Measurements from ENCODE around the gene AARS2. TPM values are rescaled to one million over a fixed set of nuclear protein-coding genes. Genes with fewer than 3 reads are reported as not detected.
A peak's percentile ranks its signal among the peaks of the same experiment; 100 is the strongest.
"Not testable (repeated sequence)": the region's sequence is repeated elsewhere in the genome, so short reads cannot be mapped to it uniquely, and the experiment has no call there.

The AARS2 gene
- total and polyA plus RNA-seq, 4 donors = 11.5 to 18.3 (median 15.1) TPM

DNA sequence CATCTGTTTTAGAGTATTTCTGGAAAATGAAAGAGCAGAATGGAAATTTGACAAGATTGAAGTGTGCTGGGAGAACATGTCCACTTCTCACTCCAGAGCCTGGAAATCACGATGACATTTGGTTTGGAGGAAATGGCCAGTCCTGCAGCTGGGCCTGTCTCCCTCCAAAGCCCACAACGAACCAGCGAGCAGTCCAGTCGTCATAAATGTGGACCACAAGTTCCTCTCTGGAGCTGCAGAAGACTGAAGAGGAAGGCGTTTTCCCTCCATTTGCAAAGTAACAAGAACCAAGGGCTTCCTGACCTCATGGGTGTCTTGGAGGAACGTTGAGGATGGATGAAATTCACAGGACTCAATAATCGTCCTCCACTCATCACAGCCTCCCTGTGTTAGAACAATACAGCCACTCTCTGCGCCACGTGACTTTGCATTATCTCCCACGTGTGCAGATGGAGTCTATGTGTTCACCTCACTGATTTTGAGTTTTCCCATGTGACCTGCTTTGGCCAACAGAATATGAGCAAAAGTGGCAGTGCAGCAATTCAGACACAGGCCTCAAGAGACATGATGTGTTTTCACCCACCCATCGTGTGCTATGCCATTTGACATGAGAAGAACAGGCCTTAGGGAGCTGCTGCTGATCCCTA is 20.2 kb upstream of the AARS2 start:
- WGBS (ENCODE audit: insufficient coverage) = 85% methylated on average over 8 of the region's 11 CpGs
- Histone ChIP-seq H3K4me3 (ENCODE audit: low read depth, low read length) (no peak overlapping the region), H3K27ac (ENCODE audit: low read depth, low read length) (no peak overlapping the region), H3K9me3 (ENCODE audit: control insufficient read depth, insufficient read depth, low read length) (no peaks in the 10 kb centered on the region), H3K36me3 (ENCODE audit: control insufficient read depth, insufficient read depth, low read length) (no peaks in the 10 kb centered on the region), H3K27me3 (ENCODE audit: control insufficient read depth, insufficient read depth, low read length) (peaks cover 5% of the 10 kb centered on the region), H3K4me1 (ENCODE audit: control insufficient read depth, insufficient read depth, low read length) (no peaks in the 10 kb centered on the region)
- DNase-seq (ENCODE audit: low read depth in 4 of 6, low spot score in 6 of 6) = no peak

DNA sequence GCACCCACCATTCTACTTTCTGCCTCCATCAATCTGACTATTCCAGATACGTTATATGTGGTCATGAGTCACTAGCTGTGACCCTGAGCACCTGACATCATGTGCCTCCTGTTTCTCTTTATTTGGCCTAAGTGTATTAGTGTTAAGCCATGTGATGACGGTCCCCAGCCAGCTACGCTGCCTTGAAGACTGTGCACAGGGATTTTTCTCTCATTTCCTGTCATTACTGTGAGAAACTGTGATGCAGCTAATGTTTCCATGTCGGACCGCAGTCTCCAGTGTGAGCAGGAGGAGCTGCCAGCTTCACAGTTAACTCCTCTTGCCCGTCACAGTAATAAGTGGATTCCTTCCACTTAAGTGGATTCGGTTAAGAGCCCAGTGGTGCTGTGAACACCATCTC is 19.4 kb upstream of the AARS2 start:
- DNase-seq (ENCODE audit: low read depth in 4 of 6, low spot score in 6 of 6) = peak in 2 of 6 donors; percentile 28 to 67
- WGBS (ENCODE audit: insufficient coverage) = no CpG with 5 or more reads among the region's 7 CpGs
- Histone ChIP-seq H3K9me3 (ENCODE audit: control insufficient read depth, insufficient read depth, low read length) (no peaks in the 10 kb centered on the region), H3K4me3 (ENCODE audit: low read depth, low read length) (no peak overlapping the region), H3K36me3 (ENCODE audit: control insufficient read depth, insufficient read depth, low read length) (no peaks in the 10 kb centered on the region), H3K27me3 (ENCODE audit: control insufficient read depth, insufficient read depth, low read length) (peaks cover 5% of the 10 kb centered on the region), H3K27ac (ENCODE audit: low read depth, low read length) (no peak overlapping the region), H3K4me1 (ENCODE audit: control insufficient read depth, insufficient read depth, low read length) (peaks cover 3% of the 10 kb centered on the region)

DNA sequence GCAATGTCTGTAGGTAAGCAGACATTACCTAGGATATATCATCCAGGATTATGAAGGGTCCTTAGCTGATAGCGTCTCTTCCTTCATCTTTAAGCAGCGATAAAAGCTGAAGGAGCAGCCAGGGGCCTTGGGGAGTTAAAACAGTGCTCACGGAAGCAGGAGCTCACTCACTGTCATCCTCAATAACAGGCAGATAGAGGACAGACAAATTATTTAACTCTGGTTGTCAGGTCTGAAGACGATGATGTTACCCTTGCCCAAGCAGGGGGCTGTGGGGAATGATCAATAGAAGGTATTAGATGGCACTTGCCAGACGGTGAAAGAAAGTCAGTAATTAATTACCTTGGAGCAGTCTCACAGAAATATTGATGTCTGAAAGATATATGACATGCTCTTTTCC is 16.7 kb upstream of the AARS2 start:
- H3K27ac ChIP-seq (ENCODE audit: low read depth, low read length) = no peak overlapping the region
- 91% methylated on average over 4 of the region's 5 CpGs for WGBS (ENCODE audit: insufficient coverage)
- H3K4me3 ChIP-seq (ENCODE audit: low read depth, low read length) = no peak overlapping the region
- peaks cover 5% of the 10 kb centered on the region for H3K27me3 ChIP-seq (ENCODE audit: control insufficient read depth, insufficient read depth, low read length)
- H3K4me1 ChIP-seq (ENCODE audit: control insufficient read depth, insufficient read depth, low read length) = peaks cover 8% of the 10 kb centered on the region
- no peak for DNase-seq (ENCODE audit: low read depth in 4 of 6, low spot score in 6 of 6)
- H3K9me3 ChIP-seq (ENCODE audit: control insufficient read depth, insufficient read depth, low read length) = no peaks in the 10 kb centered on the region
- no peaks in the 10 kb centered on the region for H3K36me3 ChIP-seq (ENCODE audit: control insufficient read depth, insufficient read depth, low read length)

GRCh38 chr6:44328203-44328602 is 15.1 kb upstream of the AARS2 start:
- not testable (repeated sequence) for H3K9me3 ChIP-seq (ENCODE audit: control insufficient read depth, insufficient read depth, low read length); H3K27me3 ChIP-seq (ENCODE audit: control insufficient read depth, insufficient read depth, low read length); H3K36me3 ChIP-seq (ENCODE audit: control insufficient read depth, insufficient read depth, low read length); H3K4me1 ChIP-seq (ENCODE audit: control insufficient read depth, insufficient read depth, low read length); H3K4me3 ChIP-seq (ENCODE audit: low read depth, low read length); H3K27ac ChIP-seq (ENCODE audit: low read depth, low read length)
- no CpG with 5 or more reads among the region's 9 CpGs for WGBS (ENCODE audit: insufficient coverage)
- DNase-seq (ENCODE audit: low read depth in 4 of 6, low spot score in 6 of 6) = peak in 1 of 6 donors; percentile 69

- H3K4me3 ChIP-seq (ENCODE audit: low read depth, low read length) = no peak overlapping the region
- H3K27me3 ChIP-seq (ENCODE audit: control insufficient read depth, insufficient read depth, low read length) = peaks cover 5% of the 10 kb centered on the region
- no peaks in the 10 kb centered on the region for H3K36me3 ChIP-seq (ENCODE audit: control insufficient read depth, insufficient read depth, low read length)
- H3K4me1 ChIP-seq (ENCODE audit: control insufficient read depth, insufficient read depth, low read length) = peaks cover 8% of the 10 kb centered on the region
- no peak for DNase-seq (ENCODE audit: low read depth in 4 of 6, low spot score in 6 of 6)
- peak overlapping the region; percentile 10 for H3K27ac ChIP-seq (ENCODE audit: low read depth, low read length)
- no CpG with 5 or more reads among the region's 2 CpGs for WGBS (ENCODE audit: insufficient coverage)
- no peaks in the 10 kb centered on the region for H3K9me3 ChIP-seq (ENCODE audit: control insufficient read depth, insufficient read depth, low read length)
Observed at GRCh38 chr6:44327760-44328159, 14.6 kb upstream of the AARS2 start.

DNA sequence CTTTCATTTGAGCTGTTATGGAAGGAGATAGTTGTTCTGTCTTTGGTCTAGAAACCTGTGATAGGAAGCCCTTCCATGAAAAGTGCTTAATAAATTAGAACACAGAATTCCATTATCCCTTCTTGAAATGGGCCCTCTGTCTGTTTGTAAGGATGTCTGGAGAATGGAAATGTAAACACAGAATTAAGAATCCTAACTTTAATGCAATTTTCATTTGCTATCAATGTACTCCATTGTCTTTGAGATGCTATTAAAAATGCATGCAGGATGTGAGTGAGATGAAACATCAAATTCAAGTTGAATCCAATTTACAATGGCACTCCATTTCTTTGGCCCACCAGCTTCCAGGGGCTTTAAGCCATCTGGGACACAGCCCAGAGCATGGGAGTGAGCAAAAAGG is 13.9 kb upstream of the AARS2 start:
- no peak overlapping the region for H3K4me3 ChIP-seq (ENCODE audit: low read depth, low read length)
- DNase-seq (ENCODE audit: low read depth in 4 of 6, low spot score in 6 of 6) = peak in 1 of 6 donors; percentile 69
- no peaks in the 10 kb centered on the region for H3K9me3 ChIP-seq (ENCODE audit: control insufficient read depth, insufficient read depth, low read length)
- peaks cover 8% of the 10 kb centered on the region for H3K4me1 ChIP-seq (ENCODE audit: control insufficient read depth, insufficient read depth, low read length)
- H3K27me3 ChIP-seq (ENCODE audit: control insufficient read depth, insufficient read depth, low read length) = peaks cover 5% of the 10 kb centered on the region
- H3K36me3 ChIP-seq (ENCODE audit: control insufficient read depth, insufficient read depth, low read length) = no peaks in the 10 kb centered on the region
- H3K27ac ChIP-seq (ENCODE audit: low read depth, low read length) = peak overlapping the region; percentile 10

DNA sequence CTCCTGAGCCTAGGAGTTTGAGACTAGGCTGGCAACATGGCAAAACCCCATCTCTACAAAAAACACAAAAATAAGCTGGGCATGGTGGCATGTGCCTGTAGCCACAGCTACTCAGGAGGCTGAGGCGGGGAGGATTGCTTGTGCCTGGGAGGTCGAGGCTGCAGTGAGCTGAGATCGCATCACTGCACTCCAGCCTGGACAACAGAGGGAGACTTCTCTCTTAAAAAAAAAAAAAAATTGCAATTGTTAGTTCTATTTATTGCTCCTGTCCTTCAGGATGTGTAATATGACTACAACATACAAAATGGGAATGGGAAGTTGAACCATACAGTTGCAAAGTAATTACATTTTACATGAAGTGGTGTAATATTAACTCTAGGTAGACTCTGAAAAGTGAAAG is 8.1 kb upstream of the AARS2 start:
- H3K27ac ChIP-seq (ENCODE audit: low read depth, low read length) = no peak overlapping the region
- no CpG with 5 or more reads among the region's 3 CpGs for WGBS (ENCODE audit: insufficient coverage)
- peaks cover 4% of the 10 kb centered on the region for H3K27me3 ChIP-seq (ENCODE audit: control insufficient read depth, insufficient read depth, low read length)
- DNase-seq (ENCODE audit: low read depth in 4 of 6, low spot score in 6 of 6) = no peak
- no peaks in the 10 kb centered on the region for H3K4me1 ChIP-seq (ENCODE audit: control insufficient read depth, insufficient read depth, low read length)
- no peaks in the 10 kb centered on the region for H3K9me3 ChIP-seq (ENCODE audit: control insufficient read depth, insufficient read depth, low read length)
- H3K36me3 ChIP-seq (ENCODE audit: control insufficient read depth, insufficient read depth, low read length) = no peaks in the 10 kb centered on the region
- H3K4me3 ChIP-seq (ENCODE audit: low read depth, low read length) = no peak overlapping the region

DNA sequence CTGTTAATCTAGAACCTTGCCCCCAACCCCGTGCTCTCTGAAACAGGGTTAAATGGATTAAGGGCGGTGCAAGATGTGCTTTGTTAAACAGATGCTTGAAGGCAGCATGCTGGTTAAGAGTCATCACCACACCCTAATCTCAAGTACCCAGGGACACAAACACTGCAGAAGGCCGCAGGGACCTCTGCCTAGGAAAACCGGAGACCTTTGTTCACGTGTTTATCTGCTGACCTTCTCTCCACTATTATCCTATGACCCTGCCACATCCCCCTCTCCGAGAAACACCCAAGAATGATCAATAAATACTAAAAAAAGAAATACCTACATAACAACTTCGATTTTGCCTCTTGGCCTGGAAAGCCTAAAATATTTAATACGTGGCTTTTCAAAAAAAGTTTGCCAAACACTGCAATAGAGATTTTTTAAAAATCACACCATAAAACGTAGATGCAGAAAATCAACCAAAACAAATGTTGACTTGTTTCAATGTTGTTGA is 4.0 kb upstream of the AARS2 start:
- H3K36me3 ChIP-seq (ENCODE audit: control insufficient read depth, insufficient read depth, low read length); H3K9me3 ChIP-seq (ENCODE audit: control insufficient read depth, insufficient read depth, low read length); H3K27me3 ChIP-seq (ENCODE audit: control insufficient read depth, insufficient read depth, low read length); H3K4me3 ChIP-seq (ENCODE audit: low read depth, low read length); H3K27ac ChIP-seq (ENCODE audit: low read depth, low read length); H3K4me1 ChIP-seq (ENCODE audit: control insufficient read depth, insufficient read depth, low read length); DNase-seq (ENCODE audit: low read depth in 4 of 6, low spot score in 6 of 6): not testable (repeated sequence)
- 81% methylated on average over 4 of the region's 9 CpGs for WGBS (ENCODE audit: insufficient coverage)

- Histone ChIP-seq H3K4me3 (ENCODE audit: low read depth, low read length) (no peak overlapping the region), H3K9me3 (ENCODE audit: control insufficient read depth, insufficient read depth, low read length) (no peaks in the 10 kb centered on the region), H3K36me3 (ENCODE audit: control insufficient read depth, insufficient read depth, low read length) (no peaks in the 10 kb centered on the region), H3K27ac (ENCODE audit: low read depth, low read length) (no peak overlapping the region), H3K27me3 (ENCODE audit: control insufficient read depth, insufficient read depth, low read length) (peaks cover 4% of the 10 kb centered on the region), H3K4me1 (ENCODE audit: control insufficient read depth, insufficient read depth, low read length) (peaks cover 8% of the 10 kb centered on the region)
- DNase-seq (ENCODE audit: low read depth in 4 of 6, low spot score in 6 of 6) = no peak
- 65% methylated on average over 2 of the region's 12 CpGs for WGBS (ENCODE audit: insufficient coverage)
Observed at GRCh38 chr6:44316481-44316880, 3.3 kb upstream of the AARS2 start.

- Histone ChIP-seq H3K4me1 (ENCODE audit: control insufficient read depth, insufficient read depth, low read length) (peaks cover 8% of the 10 kb centered on the region), H3K27ac (ENCODE audit: low read depth, low read length) (no peak overlapping the region), H3K9me3 (ENCODE audit: control insufficient read depth, insufficient read depth, low read length) (no peaks in the 10 kb centered on the region), H3K36me3 (ENCODE audit: control insufficient read depth, insufficient read depth, low read length) (peaks cover 2% of the 10 kb centered on the region), H3K27me3 (ENCODE audit: control insufficient read depth, insufficient read depth, low read length) (peaks cover 2% of the 10 kb centered on the region), H3K4me3 (ENCODE audit: low read depth, low read length) (no peak overlapping the region)
- DNase-seq (ENCODE audit: low read depth in 4 of 6, low spot score in 6 of 6) = no peak
- WGBS (ENCODE audit: insufficient coverage) = no CpG with 5 or more reads among the region's 5 CpGs
Observed at GRCh38 chr6:44315951-44316350, 2.8 kb upstream of the AARS2 start.
